Right cardiac atrium (tissue), 5 donors: ENCODE data around the gene CCNB1. TPM values are rescaled to one million over a fixed set of nuclear protein-coding genes. Genes with fewer than 3 reads are reported as not detected.
A peak's percentile ranks its signal among the peaks of the same experiment; 100 is the strongest.
"Not testable (repeated sequence)": the region's sequence is repeated elsewhere in the genome, so short reads cannot be mapped to it uniquely, and the experiment has no call there.

ENCODE experiments used
- ATAC-seq, 2 donors: fragments of 200-7000 bp; cut with Tn5 transposase; one replicate each; pipeline versions ENCODE4 v1.8.0 to v1.9.1; 2020; ENCODE audit warnings: moderate library complexity in 2 of 2, mild to moderate bottlenecking in 1 of 2
- DNase-seq, 3 donors: peaks; one replicate each; pipeline ENCODE4 v3.0.0-alpha.2; 2020
- H3K27ac ChIP-seq: one replicate; pipeline ENCODE4 v1.5.1; 2013; ENCODE audit warnings: mild to moderate bottlenecking, low read length, control low read depth, moderate library complexity
- H3K27me3 ChIP-seq: one replicate; pipeline ENCODE4 v1.6.1; 2013; ENCODE audit not compliant: control insufficient read depth, insufficient read depth
- H3K4me1 ChIP-seq: one replicate; pipeline ENCODE4 v1.6.1; 2013; ENCODE audit warnings: low read length; ENCODE audit not compliant: control insufficient read depth, insufficient read depth
- H3K4me3 ChIP-seq: one replicate; pipeline ENCODE4 v1.5.1; 2013; ENCODE audit warnings: low read length, control low read depth
- H3K9me3 ChIP-seq: one replicate; pipeline ENCODE4 v1.6.1; 2013; ENCODE audit warnings: low read length; ENCODE audit not compliant: control insufficient read depth
- WGBS: extraction: QIAGEN DNeasy Blood & Tissue Kit; methylation state at CpG from one replicate; pipeline ENCODE4 v1.1.7; 2013; 5-methylcytosine and 5-hydroxymethylcytosine counted together
- intact Hi-C, 4 donors: fragments of 100-400 bp; cut with DNase I; formaldehyde crosslinking; loops; one replicate each; pipeline versions ENCODE4 v1.11.0 to v1.14.0; 2022 to 2023
- polyA plus RNA-seq: library from polyadenylated mRNA; stranded (reverse); fragments of 200-250 nt; gene quantifications from one replicate; pipeline ENCODE4 v1.2.3, GENCODE V29; 2013
- total RNA-seq, 4 donors: library from RNA; stranded (reverse); fragmentation: NEBNext Ultra II Directional; extraction: Animal tissue kit (Norgen Biotek cat#: 25700); gene quantifications; one replicate each; pipeline ENCODE4 v1.2.1, GENCODE V29; 2021
- donor health status: healthy with polysubstance abuse.
- donor health status: DM: no; HTN: yes; CAD: no.
- donor health status: DM: no; HTN: no; CAD: no.
- donor health status: DM: no; HTN: yes; CAD: no; lungs with severe emphysema.
- donor health status: DM: yes; HTN: yes; CAD: no.

CCNB1 gene
- total and polyA plus RNA-seq, 5 donors: 1.4 to 6.4 (median 3.5) TPM

DNA sequence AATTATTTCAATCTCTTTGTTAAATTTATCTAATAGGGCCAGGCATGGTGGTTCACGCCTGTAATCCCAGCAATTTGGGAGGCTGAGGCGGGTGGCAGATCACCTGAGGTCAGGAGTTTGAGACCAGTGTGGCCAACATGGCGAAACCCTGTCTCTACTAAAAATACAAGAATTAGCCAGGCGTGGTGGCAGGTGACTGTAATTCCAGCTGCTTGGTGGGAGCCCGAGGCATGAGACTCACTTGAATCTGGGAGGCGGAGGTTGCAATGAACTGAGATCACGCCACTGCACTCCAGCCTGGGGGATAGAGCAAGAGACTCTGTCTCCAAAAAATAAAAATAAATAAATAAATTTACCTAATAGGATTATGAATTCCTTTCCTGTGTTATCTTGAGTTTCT is 18.4 kb upstream of the CCNB1 start:
- peak in 1 of 3 donors; percentile 10 for DNase-seq
- H3K4me3 ChIP-seq, H3K4me1 ChIP-seq, H3K9me3 ChIP-seq, ATAC-seq, intact Hi-C loops, H3K27ac ChIP-seq, H3K27me3 ChIP-seq: not testable (repeated sequence)
- WGBS: 94% methylated on average over 7 of the region's 7 CpGs

GRCh38 chr5:69148981-69149675 is 17.8 kb upstream of the CCNB1 start:
- H3K27ac ChIP-seq: no peak overlapping the region
- 96% methylated on average over 2 of the region's 2 CpGs for WGBS
- ATAC-seq: no peak

DNA sequence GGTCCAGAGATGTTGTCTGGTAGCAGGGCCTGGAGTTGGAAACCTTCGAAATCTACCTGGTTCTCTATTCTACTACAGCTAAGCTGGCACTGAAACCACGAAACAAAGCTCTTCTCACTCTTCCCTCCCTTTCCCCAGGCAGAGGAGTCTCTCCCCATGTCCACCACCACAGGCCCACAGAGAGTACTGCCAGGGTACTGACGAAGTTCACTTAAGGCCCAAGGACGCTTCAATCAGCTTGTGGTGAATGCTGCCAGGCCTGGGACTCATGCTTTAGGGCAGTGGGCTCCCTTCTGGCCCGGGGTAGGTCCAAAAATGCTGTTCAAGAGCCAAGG is 17.3 kb upstream of the CCNB1 start:
- Histone ChIP-seq H3K4me1 (no peaks in the 10 kb centered on the region), H3K27me3 (no peaks in the 10 kb centered on the region), H3K9me3 (no peaks in the 10 kb centered on the region), H3K27ac (no peak overlapping the region), H3K4me3 (no peak overlapping the region)
- intact Hi-C loops: no loop called here
- WGBS: 91% methylated on average over 5 of the region's 5 CpGs
- no peak for DNase-seq
- ATAC-seq: no peak

More at GRCh38 chr5:69148981-69149675, 17.8 kb upstream of the CCNB1 start:
- no peaks in the 10 kb centered on the region for H3K9me3 ChIP-seq
- H3K27me3 ChIP-seq: no peaks in the 10 kb centered on the region
- no peak overlapping the region for H3K4me3 ChIP-seq
- intact Hi-C loops: no loop called here
- DNase-seq: no peak
- no peaks in the 10 kb centered on the region for H3K4me1 ChIP-seq

GRCh38 chr5:69152731-69153130 is 14.2 kb upstream of the CCNB1 start:
- no peak overlapping the region for H3K4me3 ChIP-seq
- no peaks in the 10 kb centered on the region for H3K9me3 ChIP-seq
- no peak overlapping the region for H3K27ac ChIP-seq
- no peaks in the 10 kb centered on the region for H3K27me3 ChIP-seq
- WGBS: 73% methylated on average over 3 of the region's 3 CpGs
- no peaks in the 10 kb centered on the region for H3K4me1 ChIP-seq
- DNase-seq (no peak), ATAC-seq (no peak)
- intact Hi-C loops: no loop called here

DNA sequence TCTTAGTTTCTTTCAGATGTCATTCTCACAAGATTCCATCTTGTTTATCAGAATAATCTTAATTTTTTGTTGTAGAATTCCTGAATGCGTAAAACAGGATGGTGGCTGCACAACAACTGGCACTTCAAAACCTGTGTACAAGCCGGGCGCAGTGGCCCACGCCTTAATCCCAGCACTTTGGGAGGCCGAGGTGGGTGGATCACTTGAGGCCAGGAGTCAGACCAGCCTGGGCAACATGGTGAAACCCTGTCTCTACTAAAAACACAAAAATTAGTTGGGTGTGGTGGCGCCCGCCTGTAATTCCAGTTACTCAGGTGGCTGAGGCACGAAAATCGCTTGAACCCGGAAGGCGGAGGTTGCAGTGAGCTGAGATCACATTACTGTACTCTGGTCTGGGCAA is 10.5 kb upstream of the CCNB1 start:
- intact Hi-C loops: no loop called here

GRCh38 chr5:69158039-69158438 is 8.9 kb upstream of the CCNB1 start:
- no peaks in the 10 kb centered on the region for H3K9me3 ChIP-seq

More for the DNA sequence above, 10.5 kb upstream of the CCNB1 start:
- DNase-seq: no peak
- Histone ChIP-seq H3K27me3 (no peaks in the 10 kb centered on the region), H3K9me3 (no peaks in the 10 kb centered on the region), H3K27ac (no peak overlapping the region), H3K4me3 (no peak overlapping the region), H3K4me1 (no peaks in the 10 kb centered on the region)
- WGBS: 97% methylated on average over 11 of the region's 11 CpGs
- ATAC-seq: no peak

GRCh38 chr5:69160651-69161050 is 6.3 kb upstream of the CCNB1 start:
- intact Hi-C loops: loop anchor here in 1 of 4 donors (10.0 kb wide), 1 partner anchor 64 kb away; no protein-coding TSS in a partner anchor
- no peak for DNase-seq
- Histone ChIP-seq H3K27me3 (no peaks in the 10 kb centered on the region), H3K27ac (no peak overlapping the region), H3K4me1 (no peaks in the 10 kb centered on the region), H3K9me3 (no peaks in the 10 kb centered on the region), H3K4me3 (no peak overlapping the region)
- WGBS: 91% methylated on average over 16 of the region's 16 CpGs
- no peak for ATAC-seq

More at GRCh38 chr5:69158039-69158438, 8.9 kb upstream of the CCNB1 start:
- intact Hi-C loops: no loop called here
- no peak for ATAC-seq
- WGBS: 98% methylated on average over 3 of the region's 3 CpGs
- DNase-seq: no peak
- no peaks in the 10 kb centered on the region for H3K4me1 ChIP-seq
- no peak overlapping the region for H3K27ac ChIP-seq
- H3K4me3 ChIP-seq: no peak overlapping the region
- no peaks in the 10 kb centered on the region for H3K27me3 ChIP-seq

DNA sequence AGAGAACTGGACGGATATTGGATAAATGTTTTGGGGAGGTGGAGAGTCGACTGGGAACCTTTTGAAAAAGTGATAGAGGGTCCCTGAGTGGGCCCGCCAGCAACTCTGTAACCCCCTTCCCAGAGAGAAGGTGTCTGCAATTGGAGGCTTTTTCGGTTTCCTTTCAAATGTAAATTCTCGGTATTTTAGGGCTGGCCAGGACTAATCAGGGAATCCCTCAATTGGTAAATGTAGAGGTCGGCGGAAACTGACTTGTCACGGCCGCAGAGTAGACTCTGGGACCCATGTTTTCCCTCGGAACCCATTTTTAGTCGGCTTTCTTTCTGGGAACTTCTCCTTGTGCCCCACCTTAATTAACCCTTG is 524 bp downstream of the CCNB1 start:
- intact Hi-C loops: loop anchor here in 1 of 4 donors (10.0 kb wide), 1 partner anchor 57 kb away; no protein-coding TSS in a partner anchor
- no peak overlapping the region for H3K27ac ChIP-seq
- no peaks in the 10 kb centered on the region for H3K9me3 ChIP-seq
- no peaks in the 10 kb centered on the region for H3K4me1 ChIP-seq
- WGBS: 1% methylated on average over 11 of the region's 11 CpGs
- no peaks in the 10 kb centered on the region for H3K27me3 ChIP-seq
- H3K4me3 ChIP-seq: peak overlapping the region; percentile 69
- ATAC-seq (no peak), DNase-seq (no peak)

DNA sequence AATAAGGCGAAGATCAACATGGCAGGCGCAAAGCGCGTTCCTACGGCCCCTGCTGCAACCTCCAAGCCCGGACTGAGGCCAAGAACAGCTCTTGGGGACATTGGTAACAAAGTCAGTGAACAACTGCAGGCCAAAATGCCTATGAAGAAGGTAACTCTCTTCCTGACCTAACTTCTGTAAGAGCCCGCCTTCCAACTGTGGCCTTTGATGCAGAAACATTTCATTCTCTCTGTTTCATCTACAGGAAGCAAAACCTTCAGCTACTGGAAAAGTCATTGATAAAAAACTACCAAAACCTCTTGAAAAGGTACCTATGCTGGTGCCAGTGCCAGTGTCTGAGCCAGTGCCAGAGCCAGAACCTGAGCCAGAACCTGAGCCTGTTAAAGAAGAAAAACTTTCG is 979 bp downstream of the CCNB1 start:
- Histone ChIP-seq H3K27ac (no peak overlapping the region), H3K4me3 (peak overlapping the region; percentile 69), H3K4me1 (no peaks in the 10 kb centered on the region), H3K9me3 (no peaks in the 10 kb centered on the region), H3K27me3 (no peaks in the 10 kb centered on the region)
- intact Hi-C loops: loop anchor here in 1 of 4 donors (10.0 kb wide), 1 partner anchor 57 kb away; no protein-coding TSS in a partner anchor
- no peak for ATAC-seq
- WGBS: 36% methylated on average over 8 of the region's 8 CpGs
- no peak for DNase-seq

DNA sequence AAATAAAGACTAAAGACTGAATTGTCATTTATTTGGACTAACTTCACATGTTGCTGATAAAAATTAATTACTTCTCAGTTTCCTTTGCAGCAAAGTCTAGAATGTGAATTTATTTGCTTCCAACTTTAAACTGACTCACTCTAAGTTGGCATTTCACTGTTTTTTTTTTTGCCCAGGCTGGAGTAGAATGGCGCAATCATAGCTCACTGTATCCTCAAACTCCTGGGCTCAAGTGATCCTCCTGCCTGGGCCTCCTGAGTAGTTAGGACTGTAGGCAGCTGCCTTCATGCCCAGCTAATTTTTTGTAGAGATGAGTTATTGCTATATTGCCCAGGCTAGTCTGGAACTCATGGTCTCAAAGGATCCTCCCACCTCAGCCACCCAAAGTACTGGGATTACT is 3.5 kb downstream of the CCNB1 start:
- H3K27ac ChIP-seq: no peak overlapping the region
- H3K4me3 ChIP-seq: no peak overlapping the region
- ATAC-seq (no peak), DNase-seq (no peak)
- intact Hi-C loops: no loop called here
- H3K9me3 ChIP-seq: no peaks in the 10 kb centered on the region
- 98% methylated on average over 1 of the region's 1 CpG for WGBS
- no peaks in the 10 kb centered on the region for H3K4me1 ChIP-seq
- H3K27me3 ChIP-seq: no peaks in the 10 kb centered on the region

DNA sequence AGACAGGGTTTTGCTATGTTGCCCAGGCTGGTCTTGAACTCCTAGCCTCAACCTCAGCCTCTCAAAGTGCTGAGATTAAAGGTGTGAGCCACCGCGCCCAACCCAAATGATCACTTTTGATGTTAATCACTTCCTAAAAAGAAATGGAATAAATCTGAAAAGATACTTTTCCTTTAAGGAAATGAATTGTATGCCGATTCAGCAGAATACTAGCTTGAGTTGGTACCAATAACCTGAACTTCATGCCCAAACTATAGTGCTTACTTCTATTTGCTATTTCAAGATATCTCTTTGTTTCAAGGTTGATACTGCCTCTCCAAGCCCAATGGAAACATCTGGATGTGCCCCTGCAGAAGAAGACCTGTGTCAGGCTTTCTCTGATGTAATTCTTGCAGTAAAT is 4.0 kb downstream of the CCNB1 start:
- intact Hi-C loops: no loop called here
- Histone ChIP-seq H3K27ac (no peak overlapping the region), H3K4me1 (no peaks in the 10 kb centered on the region), H3K9me3 (no peaks in the 10 kb centered on the region), H3K4me3 (no peak overlapping the region), H3K27me3 (no peaks in the 10 kb centered on the region)
- ATAC-seq (no peak), DNase-seq (no peak)
- 96% methylated on average over 3 of the region's 3 CpGs for WGBS
